ENCODE measurements around the gene BCAR1.

DNA sequence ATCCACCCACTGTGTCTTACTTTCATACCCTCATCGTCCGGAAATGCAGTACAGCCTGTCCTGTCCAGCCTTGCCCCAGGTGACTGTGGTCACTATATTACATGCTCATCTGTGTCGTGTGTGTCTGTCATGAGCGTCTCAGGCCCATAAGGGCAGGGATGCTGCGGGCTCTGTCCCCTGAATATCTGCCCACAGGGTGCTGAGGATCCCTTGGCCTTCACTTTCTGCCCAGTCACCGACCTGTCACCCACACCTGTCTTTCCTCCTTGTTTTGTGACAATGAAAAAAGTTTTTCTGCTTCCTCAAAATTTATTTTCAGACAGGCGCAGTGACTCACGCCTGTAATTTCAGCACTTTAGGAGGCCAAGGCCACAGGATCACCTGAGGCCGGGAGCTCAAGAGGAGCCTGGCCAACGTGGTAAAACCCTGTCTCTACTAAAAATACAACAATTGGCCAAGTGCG lies 34.0 kb downstream of the BCAR1 start:
- TF ChIP-seq CTCF (IDR thresholded peaks at IDR 0.05): no peak
- no peak for TF ChIP-seq ESRRA (IDR thresholded peaks at IDR 0.05; ENCODE audit: borderline replicate concordance, low read length)
- TF ChIP-seq POLR2AphosphoS2 (conservative IDR thresholded peaks at IDR 0.05; ENCODE audit: low read length): no peak
- no peak for TF ChIP-seq JUN (IDR thresholded peaks at IDR 0.05)
- TF ChIP-seq RCOR1 (IDR thresholded peaks at IDR 0.05; ENCODE audit: low read depth, low read length): no peak
- no peak for TF ChIP-seq ZFP36 (IDR thresholded peaks at IDR 0.05; ENCODE audit: borderline replicate concordance, partially characterized antibody)
- TF ChIP-seq POLR2A (IDR thresholded peaks at IDR 0.05; ENCODE audit: low read length): no peak
- no peak for TF ChIP-seq NPAS2 (CRISPR knock-in tag; IDR thresholded peaks at IDR 0.05; ENCODE audit: borderline replicate concordance)
- TF ChIP-seq NR3C1 (IDR thresholded peaks at IDR 0.05): no peak
- TF ChIP-seq REST (IDR thresholded peaks at IDR 0.05): no peak
- TF ChIP-seq CEBPB (IDR thresholded peaks at IDR 0.05): no peak
- TF ChIP-seq RAD21 (conservative IDR thresholded peaks at IDR 0.05 in 1 of 2, IDR thresholded peaks at IDR 0.05 in 1 of 2): no peak
